Measurements from ENCODE around the gene CALU.

Gene CALU

DNA sequence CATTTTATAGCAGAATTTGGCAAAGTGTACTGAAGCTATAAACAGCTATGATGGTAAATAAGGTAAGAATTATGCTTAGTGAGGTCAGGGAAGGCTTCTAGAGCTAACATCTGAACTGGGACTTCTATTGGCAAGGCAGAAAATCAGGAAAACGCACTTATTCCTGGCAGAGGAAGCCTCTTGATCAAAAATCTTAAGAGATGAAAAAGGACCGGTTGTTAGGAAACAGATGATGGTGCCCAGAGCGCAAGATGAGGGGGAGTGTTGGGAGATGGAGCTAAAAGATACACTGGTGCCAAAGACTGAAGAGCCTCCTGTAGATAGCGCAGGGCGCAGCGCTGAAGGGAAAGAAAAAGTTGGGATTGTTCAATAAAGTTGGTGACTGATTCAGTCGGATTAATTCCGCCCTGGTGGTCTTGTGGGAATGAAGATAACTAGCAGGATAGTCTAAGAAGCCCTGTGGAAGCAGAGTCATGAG lies 550 bp upstream of the CALU start:
- Histone ChIP-seq H3K9ac (ENCODE audit: insufficient read length) (peak overlapping the region; percentile 86), H3K27ac (peak overlapping the region; percentile 66), H3K9me3 (ENCODE audit: low read depth, low read length) (no peaks in the 10 kb centered on the region), H3K36me3 (ENCODE audit: insufficient read depth, low read length) (peaks cover 7% of the 10 kb centered on the region; the same call in 1 of the 2 replicates), H3K4me3 (peak overlapping the region; percentile 96)
- DNase-seq (ENCODE audit: low read depth, low spot score), result no peak
- TF ChIP-seq EZH2 (IDR thresholded peaks at IDR 0.05), result no peak
- no peak for TF ChIP-seq FOXP2 (optimal IDR thresholded peaks at IDR 0.05; ENCODE audit: control extremely low read depth, extremely low read length, insufficient read depth)
- TF ChIP-seq POLR2AphosphoS5 (IDR thresholded peaks at IDR 0.05; ENCODE audit: borderline replicate concordance, low read depth, low read length), result no peak

GRCh38 chr7:128739990-128740682 lies 977 bp downstream of the CALU start:
- Histone ChIP-seq H3K4me3 (peak overlapping the region; percentile 96), H3K27ac (no peak overlapping the region), H3K36me3 (ENCODE audit: insufficient read depth, low read length) (peaks cover 9% of the 10 kb centered on the region; the same call in 1 of the 2 replicates), H3K9ac (ENCODE audit: insufficient read length) (peak overlapping the region; percentile 88), H3K9me3 (ENCODE audit: low read depth, low read length) (no peaks in the 10 kb centered on the region)
- TF ChIP-seq EZH2 (IDR thresholded peaks at IDR 0.05) (no peak), FOXP2 (optimal IDR thresholded peaks at IDR 0.05; ENCODE audit: control extremely low read depth, extremely low read length, insufficient read depth) (no peak), POLR2AphosphoS5 (IDR thresholded peaks at IDR 0.05; ENCODE audit: borderline replicate concordance, low read depth, low read length) (no peak)
- no peak for DNase-seq (ENCODE audit: low read depth, low spot score)

GRCh38 chr7:128740996-128741395 lies 1.8 kb downstream of the CALU start:
- Histone ChIP-seq H3K36me3 (ENCODE audit: insufficient read depth, low read length) (peaks cover 11% of the 10 kb centered on the region; the same call in 1 of the 2 replicates), H3K4me3 (peak overlapping the region; percentile 96), H3K9me3 (ENCODE audit: low read depth, low read length) (no peaks in the 10 kb centered on the region), H3K9ac (ENCODE audit: insufficient read length) (no peak overlapping the region), H3K27ac (no peak overlapping the region)
- no peak for DNase-seq (ENCODE audit: low read depth, low spot score)
- TF ChIP-seq EZH2 (IDR thresholded peaks at IDR 0.05), result no peak
- TF ChIP-seq POLR2AphosphoS5 (IDR thresholded peaks at IDR 0.05; ENCODE audit: borderline replicate concordance, low read depth, low read length), result no peak
- TF ChIP-seq FOXP2 (optimal IDR thresholded peaks at IDR 0.05; ENCODE audit: control extremely low read depth, extremely low read length, insufficient read depth), result no peak

GRCh38 chr7:128741491-128741890 lies 2.3 kb downstream of the CALU start:
- TF ChIP-seq EZH2 (IDR thresholded peaks at IDR 0.05) (no peak), POLR2AphosphoS5 (IDR thresholded peaks at IDR 0.05; ENCODE audit: borderline replicate concordance, low read depth, low read length) (no peak), FOXP2 (optimal IDR thresholded peaks at IDR 0.05; ENCODE audit: control extremely low read depth, extremely low read length, insufficient read depth) (no peak)
- no peaks in the 10 kb centered on the region for H3K9me3 ChIP-seq (ENCODE audit: low read depth, low read length)
- DNase-seq (ENCODE audit: low read depth, low spot score), result no peak
- peak overlapping the region; percentile 96; the same call in 1 of the 2 replicates for H3K4me3 ChIP-seq
- no peak overlapping the region for H3K9ac ChIP-seq (ENCODE audit: insufficient read length)
- H3K36me3 ChIP-seq (ENCODE audit: insufficient read depth, low read length), result peaks cover 11% of the 10 kb centered on the region; the same call in 1 of the 2 replicates
- H3K27ac ChIP-seq, result no peak overlapping the region

GRCh38 chr7:128742206-128742605 lies 3.0 kb downstream of the CALU start:
- H3K4me3 ChIP-seq, result no peak overlapping the region

DNA sequence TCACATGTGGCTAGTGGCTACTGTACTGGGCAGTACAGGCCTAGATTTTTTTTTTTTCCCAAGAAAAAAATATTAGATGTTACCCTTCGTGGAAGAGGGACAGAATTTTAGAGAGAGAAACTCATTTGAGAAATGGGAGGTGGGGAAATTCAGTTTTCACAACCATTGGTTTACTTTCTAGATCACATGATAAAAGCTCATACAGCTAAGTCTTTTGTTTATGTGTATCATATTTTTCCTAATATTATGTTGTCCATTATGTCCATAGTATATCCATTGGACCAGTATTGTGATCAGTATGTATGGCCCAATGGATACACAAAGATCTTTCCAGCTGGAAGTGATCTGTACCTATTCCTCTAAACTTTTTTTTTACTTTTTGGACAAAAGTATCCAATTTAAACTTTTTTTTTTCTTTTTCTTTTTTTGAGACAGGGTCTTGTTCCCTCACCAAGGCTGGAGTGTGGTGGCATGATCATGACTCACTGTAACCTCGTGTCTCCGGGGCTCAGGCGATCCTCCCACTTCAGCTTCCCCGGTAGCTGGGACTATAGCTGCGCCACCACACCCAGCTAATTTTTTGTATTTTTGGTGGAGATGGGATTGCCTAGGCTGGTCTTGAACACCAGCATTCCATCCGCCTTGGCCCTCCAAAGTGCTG lies 4.1 kb downstream of the CALU start:
- Histone ChIP-seq H3K4me3 (no peak overlapping the region), H3K9me3 (ENCODE audit: low read depth, low read length) (no peaks in the 10 kb centered on the region), H3K36me3 (ENCODE audit: insufficient read depth, low read length) (peaks cover 23% of the 10 kb centered on the region), H3K27ac (no peak overlapping the region), H3K9ac (ENCODE audit: insufficient read length) (no peak overlapping the region)
- TF ChIP-seq POLR2AphosphoS5 (IDR thresholded peaks at IDR 0.05; ENCODE audit: borderline replicate concordance, low read depth, low read length) (no peak), EZH2 (IDR thresholded peaks at IDR 0.05) (no peak), FOXP2 (optimal IDR thresholded peaks at IDR 0.05; ENCODE audit: control extremely low read depth, extremely low read length, insufficient read depth) (no peak)
- no peak for DNase-seq (ENCODE audit: low read depth, low spot score)

More at GRCh38 chr7:128742206-128742605, 3.0 kb downstream of the CALU start:
- DNase-seq (ENCODE audit: low read depth, low spot score), result no peak
- H3K36me3 ChIP-seq (ENCODE audit: insufficient read depth, low read length), result peaks cover 13% of the 10 kb centered on the region
- H3K9me3 ChIP-seq (ENCODE audit: low read depth, low read length), result no peaks in the 10 kb centered on the region
- H3K27ac ChIP-seq, result no peak overlapping the region
- no peak for TF ChIP-seq FOXP2 (optimal IDR thresholded peaks at IDR 0.05; ENCODE audit: control extremely low read depth, extremely low read length, insufficient read depth)
- no peak for TF ChIP-seq EZH2 (IDR thresholded peaks at IDR 0.05)
- no peak for TF ChIP-seq POLR2AphosphoS5 (IDR thresholded peaks at IDR 0.05; ENCODE audit: borderline replicate concordance, low read depth, low read length)
- no peak overlapping the region for H3K9ac ChIP-seq (ENCODE audit: insufficient read length)

DNA sequence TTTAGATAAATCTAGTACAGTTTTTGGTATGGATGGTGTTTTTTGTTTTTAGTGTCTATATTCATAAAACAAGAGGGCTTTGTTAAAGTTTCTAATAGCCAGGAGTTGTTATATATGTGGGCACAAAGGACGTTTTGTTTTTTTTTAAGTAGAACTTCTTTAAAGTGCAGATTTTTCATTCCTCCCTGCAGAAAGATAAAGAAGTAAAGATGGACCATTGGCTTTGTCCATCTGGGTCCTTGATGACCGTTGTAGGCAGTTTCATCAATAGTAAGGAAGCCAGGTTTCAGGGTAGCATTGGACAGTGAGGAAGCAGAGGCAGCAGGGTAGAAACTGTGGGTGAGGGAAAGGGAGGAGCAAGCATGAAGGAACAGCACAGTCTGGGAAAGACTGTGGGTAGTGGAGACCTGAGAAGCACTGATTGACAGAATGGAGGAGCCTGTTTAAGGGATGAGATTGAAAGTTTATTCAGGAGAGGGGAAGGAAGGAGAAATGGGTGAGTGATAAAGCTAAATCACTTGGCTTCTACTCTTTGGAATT lies 5.3 kb downstream of the CALU start:
- no peak for TF ChIP-seq POLR2AphosphoS5 (IDR thresholded peaks at IDR 0.05; ENCODE audit: borderline replicate concordance, low read depth, low read length)
- Histone ChIP-seq H3K27ac (no peak overlapping the region), H3K36me3 (ENCODE audit: insufficient read depth, low read length) (peaks cover 35% of the 10 kb centered on the region), H3K9ac (ENCODE audit: insufficient read length) (no peak overlapping the region), H3K4me3 (no peak overlapping the region), H3K9me3 (ENCODE audit: low read depth, low read length) (no peaks in the 10 kb centered on the region)
- no peak for DNase-seq (ENCODE audit: low read depth, low spot score)

- DNase-seq (ENCODE audit: low read depth, low spot score), result no peak
- Histone ChIP-seq H3K36me3 (ENCODE audit: insufficient read depth, low read length) (peaks cover 48% of the 10 kb centered on the region), H3K4me3 (no peak overlapping the region), H3K9ac (ENCODE audit: insufficient read length) (no peak overlapping the region), H3K9me3 (ENCODE audit: low read depth, low read length) (no peaks in the 10 kb centered on the region), H3K27ac (no peak overlapping the region)
- no peak for TF ChIP-seq FOXP2 (optimal IDR thresholded peaks at IDR 0.05; ENCODE audit: control extremely low read depth, extremely low read length, insufficient read depth)
- TF ChIP-seq POLR2AphosphoS5 (IDR thresholded peaks at IDR 0.05; ENCODE audit: borderline replicate concordance, low read depth, low read length), result no peak
- TF ChIP-seq EZH2 (IDR thresholded peaks at IDR 0.05), result no peak
Observed at GRCh38 chr7:128745706-128746105, 6.5 kb downstream of the CALU start.

Measured in SK-N-MC (cell line).